K562 (cell line): ENCODE measurements around the gene ADK. TPM values are rescaled to one million over a fixed set of nuclear protein-coding genes. Genes with fewer than 3 reads are reported as not detected.

Experiments used
- ATAC-seq: fragments of 200-7000 bp; cut with Tn5 transposase; 3 replicates; pipeline ENCODE4 v1.9.1; 2020; ENCODE audit warnings: moderate library complexity
- BruUV-seq: library from RNA; stranded (reverse); fragments of 400-500 nt; replicated peaks from 2 replicates; lab custom pipeline; 2021; lab: Mats Ljungman, UMichigan
- CTCF ChIA-PET: fragments of 300-600 bp; formaldehyde crosslinking; extraction: SDS; loops from one replicate; lab custom pipeline; 2021; ENCODE audit warnings: low intra/inter-chr PET ratio; lab: Yijun Ruan, JAX
- POLR2A ChIA-PET: fragments of 300-600, 350-650 bp; sonication (Branson Sonifier 250); formaldehyde crosslinking; extraction: SDS; loops from one replicate; lab custom pipeline; 2021; ENCODE audit warnings: antibody characterized with exemption, inconsistent platforms; lab: Yijun Ruan, JAX
- DNase-seq, 4 experiments: peaks; one replicate each; pipeline versions ENCODE4 v3.0.0 to v3.0.0-alpha.2; 2011 to 2018; ENCODE audit warnings: low spot score in 3 of 4, mixed read lengths in 3 of 4; ENCODE audit errors: extremely low read depth in 1 of 4
- FAIRE-seq: peaks from 2 replicates; lab custom pipeline; 2011; peaks lifted over from hg19 to GRCh38; lab: Jason Lieb, UNC
- H2AFZ ChIP-seq: 2 replicates; pipeline ENCODE4 v1.6.0; 2011; ENCODE audit warnings: low read depth, low read length, control low read depth, inconsistent platforms
- H3K27ac ChIP-seq: fragments of 200-600 bp; 3 replicates; pipeline ENCODE4 v1.8.0; 2011; ENCODE audit warnings: low read depth, mild to moderate bottlenecking, control low read depth, inconsistent platforms, low read length, moderate library complexity, mixed read lengths; ENCODE audit errors: extremely low read depth
- H3K27me3 ChIP-seq, 2 experiments: fragments of 300-600 bp in 1 of 2; 2 replicates in 1 of 2; 3 replicates in 1 of 2; pipeline versions ENCODE4 v1.6.0 to v1.8.0; 2011; ENCODE audit warnings: inconsistent platforms in 2 of 2, low read length in 2 of 2, mild to moderate bottlenecking in 1 of 2, mixed read lengths in 1 of 2, moderate library complexity in 1 of 2; ENCODE audit not compliant: control insufficient read depth in 2 of 2, insufficient read depth in 2 of 2
- H3K36me3 ChIP-seq: fragments of 300-600 bp; 3 replicates; pipeline ENCODE4 v1.8.0; 2011; ENCODE audit warnings: mild to moderate bottlenecking, low read length, inconsistent platforms; ENCODE audit not compliant: control insufficient read depth, insufficient read depth
- H3K4me1 ChIP-seq, 2 experiments: fragments of 200-600 bp in 1 of 2; replicated peaks in 1 of 2; 2 replicates in 1 of 2; 3 replicates in 1 of 2; pipeline versions ENCODE4 v1.5.1 to v1.8.0; 2011; ENCODE audit warnings: inconsistent platforms in 2 of 2, low read length in 2 of 2, mild to moderate bottlenecking in 1 of 2, mixed read lengths in 1 of 2, moderate library complexity in 1 of 2; ENCODE audit not compliant: control insufficient read depth in 2 of 2, insufficient read depth in 2 of 2
- H3K4me2 ChIP-seq: 2 replicates; pipeline ENCODE4 v1.6.1; 2011; ENCODE audit warnings: low read length, control low read depth, inconsistent platforms, mixed read lengths; ENCODE audit not compliant: insufficient read depth
- H3K4me3 ChIP-seq: fragments of 200-600 bp; sonication (generic), shearing (Covaris generic); 2 replicates; pipeline ENCODE4 v1.5.1; 2016; ENCODE audit warnings: control low read depth, inconsistent platforms
- H3K79me2 ChIP-seq: fragments of 200-600 bp; 3 replicates; pipeline ENCODE4 v1.8.0; 2011; ENCODE audit warnings: low read length, inconsistent platforms; ENCODE audit not compliant: control insufficient read depth, insufficient read depth
- H3K9ac ChIP-seq, 2 experiments: 2 replicates each; pipeline versions ENCODE4 v1.6.0 to v1.6.1; 2011; ENCODE audit warnings: low read depth in 2 of 2, low read length in 2 of 2, control low read depth in 1 of 2, inconsistent platforms in 1 of 2, mild to moderate bottlenecking in 1 of 2, mixed read lengths in 1 of 2; ENCODE audit not compliant: insufficient read depth in 1 of 2
- H3K9me1 ChIP-seq: one replicate; pipeline ENCODE4 v1.6.0; 2011; ENCODE audit warnings: inconsistent platforms, mild to moderate bottlenecking, low read length, moderate library complexity; ENCODE audit not compliant: control insufficient read depth, insufficient read depth
- H3K9me3 ChIP-seq: replicated peaks from 2 replicates; pipeline ENCODE4 v1.5.1; 2011; ENCODE audit warnings: low read depth, low read length, inconsistent platforms; ENCODE audit not compliant: control insufficient read depth, insufficient read depth
- H4K20me1 ChIP-seq: replicated peaks from 2 replicates; pipeline ENCODE4 v1.6.1; 2011; ENCODE audit warnings: low read length, inconsistent platforms, mixed read lengths; ENCODE audit not compliant: control insufficient read depth, insufficient read depth
- EP400 ChIP-seq: fragments of 450-650 bp; IDR thresholded peaks from 2 replicates; pipeline ENCODE4 v1.6.1; 2017; ENCODE audit warnings: antibody characterized with exemption, mild to moderate bottlenecking, moderate library complexity
- FOXM1 ChIP-seq, 2 experiments: fragments of 450-650 bp in 1 of 2; sonication (generic) in 1 of 2; formaldehyde crosslinking in 1 of 2; IDR thresholded peaks; 2 replicates each; pipeline versions ENCODE4 v1.6.1 to v1.9.0; 2017 to 2022; ENCODE audit warnings: low read depth in 2 of 2, mild to moderate bottlenecking in 2 of 2, missing genetic modification reagents in 1 of 2, moderate library complexity in 1 of 2
- HCFC1 ChIP-seq: IDR thresholded peaks from 2 replicates; pipeline ENCODE4 v1.6.1; 2012; ENCODE audit warnings: low read depth, low read length, improper control_type of control experiment
- L3MBTL2 ChIP-seq: fragments of 450-650 bp; IDR thresholded peaks from 2 replicates; pipeline ENCODE4 v1.6.1; 2016; ENCODE audit warnings: mild to moderate bottlenecking, moderate library complexity
- MED1 ChIP-seq: sonication (generic); formaldehyde crosslinking; IDR thresholded peaks from 2 replicates; pipeline ENCODE4 v1.8.1; 2023; ENCODE audit warnings: missing genetic modification reagents, borderline replicate concordance
- NRF1 ChIP-seq, 2 experiments: fragments of 450-650 bp; IDR thresholded peaks in 1 of 2; conservative IDR thresholded peaks in 1 of 2; 2 replicates each; pipeline ENCODE4 v1.6.1; 2014; ENCODE audit warnings: mild to moderate bottlenecking in 2 of 2
- SMARCE1 ChIP-seq: fragments of 450-650 bp; IDR thresholded peaks from 2 replicates; pipeline ENCODE4 v1.7.1; 2016; ENCODE audit warnings: mild to moderate bottlenecking
- SPI1 ChIP-seq: IDR thresholded peaks from 2 replicates; pipeline ENCODE4 v1.6.1; 2011; ENCODE audit warnings: low read depth, low read length, control low read depth, borderline replicate concordance
- TBL1XR1 ChIP-seq, 2 experiments: IDR thresholded peaks; 2 replicates each; pipeline ENCODE4 v1.6.1; 2012; ENCODE audit warnings: improper control_type of control experiment in 2 of 2, low read length in 2 of 2, mild to moderate bottlenecking in 1 of 2
- ZNF23 ChIP-seq: fragments of 250-450 bp; sonication (Bioruptor Pico); IDR thresholded peaks from 2 replicates; pipeline ENCODE4 v1.4.0; 2020; ENCODE audit warnings: mild to moderate bottlenecking
- ZNF592 ChIP-seq: fragments of 450-650 bp; IDR thresholded peaks from 2 replicates; pipeline ENCODE4 v1.6.1; 2017; ENCODE audit warnings: antibody characterized with exemption, mild to moderate bottlenecking
- WGBS: fragments of 100-300 bp; shearing (Covaris generic); methylation state at CpG from one replicate; pipeline ENCODE4 v1.1.6; 2016; ENCODE audit warnings: low coverage, mixed read lengths; ENCODE audit not compliant: insufficient coverage; ENCODE audit errors: missing lambda C conversion rate; 5-methylcytosine and 5-hydroxymethylcytosine counted together
- in situ Hi-C: fragments of 300-500 bp; cut with MboI; formaldehyde crosslinking; loops from 4 replicates; pipeline ENCODE4 v1.15.0; 2018; ENCODE audit warnings: inconsistent platforms, mixed read lengths
- intact Hi-C: fragments of 100-400 bp; cut with micrococcal nuclease; formaldehyde crosslinking; loops from 2 replicates; pipeline ENCODE4 v1.14.2; 2022
- polyA plus RNA-seq, 8 experiments: library from polyadenylated mRNA; depleted of rRNA in 4 of 8; stranded (reverse) in 5 of 8; unstranded in 3 of 8; fragments of >200 nt; fragmentation: Nextera tagmentation in 2 of 8; fragmentation: Illumina TruSeq in 1 of 8; extraction: Ambion mirVana in 2 of 8; extraction: Trizol in 1 of 8; gene quantifications; 2 replicates each; pipeline versions ENCODE4 v1.2.1 to v1.2.3, GENCODE V29; 2011 to 2014; ENCODE audit warnings: inconsistent platforms in 1 of 8, missing spikeins in 1 of 8
- total RNA-seq, 7 experiments: library from RNA; depleted of rRNA in 6 of 7; stranded (reverse); fragments of >200 nt in 6 of 7; fragmentation: Illumina TruSeq in 2 of 7; extraction: Trizol in 2 of 7; gene quantifications; 2 replicates each; pipeline versions ENCODE4 v1.2.1 to v1.2.3, GENCODE V29; 2011 to 2021; ENCODE audit warnings: low replicate concordance in 1 of 7
- TF ChIP-seq, protein P1 (sequence below), 2 experiments: fragments of 450-650 bp in 1 of 2; sonication (generic) in 1 of 2; formaldehyde crosslinking in 1 of 2; IDR thresholded peaks in 1 of 2; conservative IDR thresholded peaks in 1 of 2; 2 replicates each; pipeline versions ENCODE4 v1.6.1 to v1.8.1; 2016 to 2023; ENCODE audit warnings: mild to moderate bottlenecking in 2 of 2, moderate library complexity in 2 of 2, inconsistent platforms in 1 of 2, missing genetic modification reagents in 1 of 2
- TF ChIP-seq, protein P2 (sequence below): sonication (generic); IDR thresholded peaks from 2 replicates; pipeline ENCODE4 v1.6.1; 2016
- TF ChIP-seq, protein P3 (sequence below): sonication (generic); formaldehyde crosslinking; IDR thresholded peaks from 2 replicates; pipeline ENCODE4 v1.8.0; 2022; ENCODE audit warnings: mild to moderate bottlenecking, low read depth, missing genetic modification reagents

ADK gene
- total and polyA plus RNA-seq, 9 of the 15 experiments (the other 6 are each of a cell fraction or from before 2014, with no cell fraction given), result 54.2 to 97.8 (median 73.6) TPM

- CTCF ChIA-PET, result no interaction called here
- H3K9me1 ChIP-seq, result no peaks in the 10 kb centered on the region
- peak overlapping the region; percentile 46 for H2AFZ ChIP-seq
- H3K27me3 ChIP-seq, result no peaks in the 10 kb centered on the region
- FAIRE-seq, result peak; percentile 82
- peak in 2 of 4 experiments; percentile 32 to 62 for DNase-seq
- peak; percentile 84 for ATAC-seq
- 7% methylated on average over 3 of the region's 3 CpGs for WGBS
- H3K27ac ChIP-seq, result peak overlapping the region; percentile 58
- no peaks in the 10 kb centered on the region for H4K20me1 ChIP-seq
- peaks cover 89% of the 10 kb centered on the region for H3K79me2 ChIP-seq
- H3K36me3 ChIP-seq, result no peaks in the 10 kb centered on the region; the same call in 2 of the 3 replicates
- intact Hi-C loops (no loop called here), in situ Hi-C loops (no loop called here)
- no peaks in the 10 kb centered on the region for H3K9me3 ChIP-seq
- no TSS peak for BruUV-seq
- peak overlapping the region; percentile 43 to 55; a peak in 3 of 4 replicates for H3K9ac ChIP-seq
- H3K4me2 ChIP-seq, result peak overlapping the region; percentile 51
- no peak overlapping the region for H3K4me3 ChIP-seq
- POLR2A ChIA-PET, result interaction anchor here (0.6 to 4.4 kb wide), 9 partner anchors 7 to 890 kb away, joined by 3 to 41 read pairs (median 5); no protein-coding TSS in a partner anchor
- H3K4me1 ChIP-seq, result peaks cover 4 to 7% of the 10 kb centered on the region in 2 experiments; a peak in 2 of 5 replicates
- TF ChIP-seq ZNF23 (no peak), TBL1XR1 (IDR thresholded peaks at IDR 0.05; ENCODE audit: low read length in 2 of 2) (no peak), FOXM1 (IDR thresholded peaks at IDR 0.05; ENCODE audit: low read depth) (no peak), FOXM1 (CRISPR knock-in tag; IDR thresholded peaks at IDR 0.05; ENCODE audit: low read depth) (no peak), HCFC1 (0 out of 2 replicates have a peak, but pooled peaks have one; percentile 23), SPI1 (peak; percentile 98), NRF1 (conservative IDR thresholded peaks at IDR 0.05 in 1 of 2, IDR thresholded peaks at IDR 0.05 in 1 of 2) (0 out of 4 replicates have a peak, but pooled peaks of 1 of the 2 experiments have one; percentile 21), ZNF592 (peak; percentile 74), EP400 (0 out of 2 replicates have a peak, but pooled peaks have one; percentile 29), L3MBTL2 (peak; percentile 64), SMARCE1 (0 out of 2 replicates have a peak, but pooled peaks have one; percentile 10), MED1 (no peak)
- TF ChIP-seq, protein P1, sequence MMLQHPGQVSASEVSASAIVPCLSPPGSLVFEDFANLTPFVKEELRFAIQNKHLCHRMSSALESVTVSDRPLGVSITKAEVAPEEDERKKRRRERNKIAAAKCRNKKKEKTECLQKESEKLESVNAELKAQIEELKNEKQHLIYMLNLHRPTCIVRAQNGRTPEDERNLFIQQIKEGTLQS (IDR thresholded peaks at IDR 0.05), result no peak
- TF ChIP-seq, protein P1 (CRISPR knock-in tag; conservative IDR thresholded peaks at IDR 0.05), result peak; percentile 59; the same call in 1 of the 2 replicates
- TF ChIP-seq, protein P2, sequence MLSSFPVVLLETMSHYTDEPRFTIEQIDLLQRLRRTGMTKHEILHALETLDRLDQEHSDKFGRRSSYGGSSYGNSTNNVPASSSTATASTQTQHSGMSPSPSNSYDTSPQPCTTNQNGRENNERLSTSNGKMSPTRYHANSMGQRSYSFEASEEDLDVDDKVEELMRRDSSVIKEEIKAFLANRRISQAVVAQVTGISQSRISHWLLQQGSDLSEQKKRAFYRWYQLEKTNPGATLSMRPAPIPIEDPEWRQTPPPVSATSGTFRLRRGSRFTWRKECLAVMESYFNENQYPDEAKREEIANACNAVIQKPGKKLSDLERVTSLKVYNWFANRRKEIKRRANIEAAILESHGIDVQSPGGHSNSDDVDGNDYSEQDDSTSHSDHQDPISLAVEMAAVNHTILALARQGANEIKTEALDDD, result 0 out of 2 replicates have a peak, but pooled peaks have one; percentile 30
- TF ChIP-seq, protein P3, sequence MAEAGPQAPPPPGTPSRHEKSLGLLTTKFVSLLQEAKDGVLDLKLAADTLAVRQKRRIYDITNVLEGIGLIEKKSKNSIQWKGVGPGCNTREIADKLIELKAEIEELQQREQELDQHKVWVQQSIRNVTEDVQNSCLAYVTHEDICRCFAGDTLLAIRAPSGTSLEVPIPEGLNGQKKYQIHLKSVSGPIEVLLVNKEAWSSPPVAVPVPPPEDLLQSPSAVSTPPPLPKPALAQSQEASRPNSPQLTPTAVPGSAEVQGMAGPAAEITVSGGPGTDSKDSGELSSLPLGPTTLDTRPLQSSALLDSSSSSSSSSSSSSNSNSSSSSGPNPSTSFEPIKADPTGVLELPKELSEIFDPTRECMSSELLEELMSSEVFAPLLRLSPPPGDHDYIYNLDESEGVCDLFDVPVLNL, result no peak
Observed at GRCh38 chr10:74189999-74190421, 39.0 kb downstream of the ADK start.
